OCI-LY3 (cell line): ENCODE results near the gene RGS19.

Experiments
- H2AFZ ChIP-seq: fragments of 200-600, 300-600 bp; shearing (Covaris generic); 2 replicates; pipeline ENCODE4 v1.6.0; 2014; ENCODE audit warnings: antibody characterized with exemption, low read depth, low read length
- H3K27ac ChIP-seq: fragments of 200-600, 300-600 bp; sonication (generic); 2 replicates; pipeline ENCODE4 v1.5.1; 2014; ENCODE audit warnings: mild to moderate bottlenecking, low read length, moderate library complexity, mixed read lengths
- H3K27me3 ChIP-seq: fragments of 200-600, 300-600 bp; sonication (generic); 2 replicates; pipeline ENCODE4 v1.6.1; 2014; ENCODE audit warnings: low read depth, low read length, mixed read lengths
- H3K36me3 ChIP-seq: fragments of 200-600, 300-600 bp; sonication (generic); replicated peaks from 2 replicates; pipeline ENCODE3; 2014; ENCODE audit warnings: low read depth, low read length, mixed read lengths
- H3K4me1 ChIP-seq: fragments of 300-600, 200-600 bp; sonication (generic); 2 replicates; pipeline ENCODE4 v1.6.1; 2014; ENCODE audit warnings: low read length, mixed read lengths
- H3K4me2 ChIP-seq: fragments of 200-600, 300-600 bp; sonication (generic); 2 replicates; pipeline ENCODE4 v1.6.1; 2014; ENCODE audit warnings: low read length, mixed read lengths
- H3K4me3 ChIP-seq: fragments of 300-600, 200-600 bp; sonication (generic); 2 replicates; pipeline ENCODE4 v1.5.1; 2014; ENCODE audit warnings: antibody characterized with exemption, mild to moderate bottlenecking, low read length, moderate library complexity
- H3K79me2 ChIP-seq: fragments of 300-600, 200-600 bp; shearing (Covaris generic); 2 replicates; pipeline ENCODE4 v1.6.1; 2014; ENCODE audit warnings: mild to moderate bottlenecking, low read length, mixed read lengths
- H3K9ac ChIP-seq: fragments of 300-600, 200-600 bp; shearing (Covaris generic); 2 replicates; pipeline ENCODE4 v1.6.0; 2014; ENCODE audit warnings: mild to moderate bottlenecking, low read length, moderate library complexity
- H3K9me3 ChIP-seq: fragments of 200-600, 300-600 bp; shearing (Covaris generic); 2 replicates; pipeline ENCODE4 v1.6.1; 2014; ENCODE audit warnings: low read length, mixed read lengths; ENCODE audit not compliant: insufficient read depth
- H4K20me1 ChIP-seq: fragments of 200-600, 300-600 bp; sonication (generic); 2 replicates; pipeline ENCODE4 v1.6.1; 2016; ENCODE audit warnings: low read length, mixed read lengths; ENCODE audit not compliant: insufficient read depth
- CTCF ChIP-seq: fragments of 200-600, 300-600 bp; sonication (generic); IDR thresholded peaks from 2 replicates; pipeline ENCODE4 v1.5.1; 2014; ENCODE audit warnings: antibody characterized with exemption, low read length, low read depth
- EZH2phosphoT487 ChIP-seq: fragments of 200-600 bp; shearing (Covaris generic); IDR thresholded peaks from 2 replicates; pipeline ENCODE4 v1.6.1; 2018; ENCODE audit warnings: antibody characterized with exemption, mixed run types, low read depth

The RGS19 gene

GRCh38 chr20:64107736-64108457 is 28.6 kb upstream of the RGS19 start:
- Histone ChIP-seq H3K9ac (no peak overlapping the region; the same call in 1 of the 2 replicates), H3K27me3 (0 out of 2 replicates have a peak, but pooled peaks cover 3% of the 10 kb centered on the region), H3K27ac (no peak overlapping the region), H2AFZ (peak overlapping the region; percentile 18; the same call in 1 of the 2 replicates), H4K20me1 (no peaks in the 10 kb centered on the region), H3K36me3 (no peaks in the 10 kb centered on the region), H3K4me2 (peak overlapping the region; percentile 74), H3K9me3 (no peaks in the 10 kb centered on the region), H3K79me2 (no peaks in the 10 kb centered on the region), H3K4me3 (peak overlapping the region; percentile 40), H3K4me1 (peaks cover 11% of the 10 kb centered on the region)
- TF ChIP-seq EZH2phosphoT487 (no peak), CTCF (no peak)

- H3K27me3 ChIP-seq, result 0 out of 2 replicates have a peak, but pooled peaks cover 3% of the 10 kb centered on the region
- H3K4me2 ChIP-seq, result peak within 1 kb of the TSS; percentile 74
- no peak within 1 kb of the TSS for H3K27ac ChIP-seq
- H2AFZ ChIP-seq, result peak within 1 kb of the TSS; percentile 18; the same call in 1 of the 2 replicates
- no peaks in the 10 kb centered on the region for H3K79me2 ChIP-seq
- H4K20me1 ChIP-seq, result no peaks in the 10 kb centered on the region
- H3K9me3 ChIP-seq, result no peaks in the 10 kb centered on the region
- H3K36me3 ChIP-seq, result no peaks in the 10 kb centered on the region
- peaks cover 11% of the 10 kb centered on the region for H3K4me1 ChIP-seq
- peak within 1 kb of the TSS; percentile 40 for H3K4me3 ChIP-seq
- TF ChIP-seq EZH2phosphoT487 (no peak), CTCF (no peak)
- H3K9ac ChIP-seq, result no peak within 1 kb of the TSS; the same call in 1 of the 2 replicates
Observed at GRCh38 chr20:64106981-64107735, 27.8 kb upstream of the RGS19 start, which contains the start of gene NPBWR2. NPBWR2 (minus strand) TSS chr20:64107565; CDS start chr20:64106831, 734 bp downstream.

GRCh38 chr20:64106435-64106961 is 27.2 kb upstream of the RGS19 start:
- Histone ChIP-seq H3K9ac (no peak overlapping the region), H3K27ac (no peak overlapping the region), H4K20me1 (no peaks in the 10 kb centered on the region), H3K4me1 (peaks cover 15% of the 10 kb centered on the region), H3K36me3 (no peaks in the 10 kb centered on the region), H3K27me3 (peaks cover 5% of the 10 kb centered on the region), H3K79me2 (no peaks in the 10 kb centered on the region), H3K4me2 (no peak overlapping the region), H3K9me3 (no peaks in the 10 kb centered on the region), H2AFZ (no peak overlapping the region), H3K4me3 (no peak overlapping the region)
- TF ChIP-seq CTCF, result no peak
- no peak for TF ChIP-seq EZH2phosphoT487
